NB4 (cell line): Measurements from ENCODE around the gene KLHL1.

Experiments used
- DNase-seq: peaks from one replicate; pipeline ENCODE4 v3.0.0; 2010; ENCODE audit warnings: low read depth
- H3K4me3 ChIP-seq: one replicate; pipeline ENCODE4 v1.5.1; 2011; ENCODE audit warnings: mild to moderate bottlenecking, low read depth, low read length, moderate library complexity
- CTCF ChIP-seq: IDR thresholded peaks from one replicate; pipeline ENCODE4 v1.5.1; 2012; ENCODE audit warnings: low read depth, low read length
- MYC ChIP-seq: IDR thresholded peaks from 2 replicates; pipeline ENCODE4 v1.6.1; 2011; ENCODE audit warnings: low read depth, low read length
- POLR2A ChIP-seq: IDR thresholded peaks from 2 replicates; pipeline ENCODE4 v1.6.1; 2011; ENCODE audit warnings: mild to moderate bottlenecking; ENCODE audit not compliant: insufficient read length; ENCODE audit errors: extremely low read depth
- TF ChIP-seq, protein P1 (sequence below): IDR thresholded peaks from 2 replicates; pipeline ENCODE4 v1.6.1; 2011; ENCODE audit warnings: low read depth, low read length

Gene KLHL1

DNA sequence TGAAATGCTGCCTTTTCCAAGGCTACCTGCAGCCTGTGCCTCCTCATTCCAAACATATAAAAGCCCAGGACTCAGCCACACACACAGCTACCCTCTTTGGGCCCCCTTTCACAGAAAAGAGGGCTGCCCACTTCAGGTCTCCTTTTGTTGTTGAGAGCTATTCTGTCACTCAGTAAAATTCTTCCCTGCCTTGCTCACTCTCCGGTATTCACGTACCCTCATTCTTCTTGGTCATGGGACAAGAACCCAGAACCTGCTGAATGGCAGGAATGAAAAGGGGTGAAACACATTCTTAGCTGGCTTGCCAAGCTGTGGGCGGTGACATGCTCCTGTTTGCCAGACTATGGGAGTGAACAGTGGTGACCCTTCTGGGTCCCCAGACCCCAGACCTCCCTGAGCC is 338.6 kb downstream of the KLHL1 start:
- no peak overlapping the region for H3K4me3 ChIP-seq
- no peak for TF ChIP-seq CTCF
- TF ChIP-seq POLR2A, result no peak
- TF ChIP-seq, protein P1, sequence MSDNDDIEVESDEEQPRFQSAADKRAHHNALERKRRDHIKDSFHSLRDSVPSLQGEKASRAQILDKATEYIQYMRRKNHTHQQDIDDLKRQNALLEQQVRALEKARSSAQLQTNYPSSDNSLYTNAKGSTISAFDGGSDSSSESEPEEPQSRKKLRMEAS, result no peak
- no peak for TF ChIP-seq MYC
- no peak for DNase-seq

GRCh38 chr13:69761581-69761980 is 346.7 kb downstream of the KLHL1 start:
- DNase-seq, result no peak
- H3K4me3 ChIP-seq, result no peak overlapping the region
- TF ChIP-seq MYC (no peak), CTCF (no peak), POLR2A (no peak)
- TF ChIP-seq, protein P1, result no peak

GRCh38 chr13:69755101-69755500 is 353.2 kb downstream of the KLHL1 start:
- no peak overlapping the region for H3K4me3 ChIP-seq
- peak; percentile 15 for DNase-seq
- TF ChIP-seq MYC (no peak), POLR2A (no peak), CTCF (no peak)
- TF ChIP-seq, protein P1, result no peak

DNA sequence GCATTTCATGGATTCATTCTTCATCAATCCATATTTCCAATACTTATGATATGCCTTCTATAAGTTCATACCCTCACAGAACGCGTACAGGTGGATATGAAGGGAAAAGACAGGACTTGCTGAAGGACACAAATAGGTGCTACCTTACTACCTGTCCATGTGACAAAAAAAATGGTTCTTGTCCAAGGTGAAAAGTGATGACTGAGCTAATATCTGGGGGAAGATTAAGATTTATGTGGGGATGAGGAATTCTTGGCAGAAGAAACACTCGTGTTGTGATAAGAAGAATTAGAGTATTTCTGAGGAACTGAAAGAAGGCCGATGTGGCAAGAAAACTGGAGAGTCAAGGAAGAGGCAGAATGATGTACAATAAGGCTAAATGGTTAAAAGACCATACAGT is 357.0 kb downstream of the KLHL1 start:
- no peak for DNase-seq

DNA sequence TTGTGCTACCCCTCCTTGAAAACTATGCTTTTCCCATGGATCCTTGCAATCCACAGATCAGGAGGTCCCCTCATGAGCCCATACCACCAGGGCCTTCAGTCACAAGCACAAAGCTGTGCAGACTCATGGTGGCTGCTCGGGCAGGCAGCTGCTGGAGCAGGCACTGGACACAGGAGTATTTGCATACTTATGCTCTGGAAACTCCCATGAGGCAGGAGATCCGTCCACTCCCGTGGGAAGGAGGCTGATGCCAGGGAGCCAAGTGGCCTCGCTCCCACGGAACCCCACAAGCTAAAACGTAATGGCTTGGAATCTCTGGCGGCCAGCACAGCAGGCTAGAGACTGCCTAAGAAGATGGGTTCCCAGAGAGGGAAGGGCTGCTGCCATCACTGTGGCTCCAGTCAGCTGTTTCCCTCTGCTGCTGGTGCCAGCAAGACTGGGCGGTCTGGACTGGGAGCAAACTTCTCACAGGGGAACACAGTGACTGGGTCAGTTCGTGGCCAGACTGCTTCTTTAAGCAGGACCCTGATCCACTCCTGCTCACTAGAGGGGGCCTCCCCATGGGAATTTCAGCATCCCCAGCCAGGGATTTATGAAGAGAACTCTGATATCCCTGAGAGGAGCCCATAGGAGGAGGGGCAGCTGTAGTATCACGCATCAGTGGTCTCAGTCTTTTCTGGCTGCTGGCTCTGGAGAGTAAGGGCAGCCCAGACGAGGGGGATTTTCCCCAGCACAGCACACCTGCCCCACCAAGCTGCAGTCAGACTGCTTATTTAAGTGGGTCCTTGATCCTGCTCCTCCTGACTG is 370.9 kb downstream of the KLHL1 start:
- TF ChIP-seq, protein P1, result no peak
- no peak for TF ChIP-seq MYC
- no peak for TF ChIP-seq CTCF
- no peak for TF ChIP-seq POLR2A
- H3K4me3 ChIP-seq, result no peak overlapping the region
- no peak for DNase-seq

More for the DNA sequence above, 357.0 kb downstream of the KLHL1 start:
- TF ChIP-seq POLR2A (no peak), MYC (no peak), CTCF (no peak)
- TF ChIP-seq, protein P1, result no peak
- no peak overlapping the region for H3K4me3 ChIP-seq
